DMS114 treated with DMSO at 0.1 percent for 48 hours (cell line): ENCODE measurements around the gene C6orf58.
"Not testable (repeated sequence)": the region's sequence is repeated elsewhere in the genome, so short reads cannot be mapped to it uniquely, and the experiment has no call there.

Experiments used
- DNase-seq: peaks from one replicate; lab custom pipeline; 2025; ENCODE audit not compliant: unreplicated experiment; lab: John Stamatoyannopoulos, UW

Gene C6orf58

DNA sequence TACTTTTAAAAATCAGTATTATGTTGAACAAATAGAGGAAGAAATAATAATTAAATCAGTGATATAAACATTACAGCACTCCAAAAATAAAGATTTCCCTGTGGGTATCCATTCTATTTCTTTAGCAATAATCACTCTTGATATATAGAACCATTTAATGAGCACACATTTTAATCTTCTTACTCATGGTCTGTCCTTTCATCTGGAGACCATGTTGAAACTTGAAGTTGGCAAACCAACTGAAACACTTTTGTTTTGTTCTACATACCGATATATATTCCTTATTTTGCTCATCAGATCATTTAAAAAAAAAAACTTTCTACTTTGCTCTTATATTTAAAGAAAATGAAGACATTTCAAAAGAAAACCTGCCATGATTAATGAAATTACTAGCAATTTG, 13.4 kb downstream of the C6orf58 start:
- no peak for DNase-seq

DNA sequence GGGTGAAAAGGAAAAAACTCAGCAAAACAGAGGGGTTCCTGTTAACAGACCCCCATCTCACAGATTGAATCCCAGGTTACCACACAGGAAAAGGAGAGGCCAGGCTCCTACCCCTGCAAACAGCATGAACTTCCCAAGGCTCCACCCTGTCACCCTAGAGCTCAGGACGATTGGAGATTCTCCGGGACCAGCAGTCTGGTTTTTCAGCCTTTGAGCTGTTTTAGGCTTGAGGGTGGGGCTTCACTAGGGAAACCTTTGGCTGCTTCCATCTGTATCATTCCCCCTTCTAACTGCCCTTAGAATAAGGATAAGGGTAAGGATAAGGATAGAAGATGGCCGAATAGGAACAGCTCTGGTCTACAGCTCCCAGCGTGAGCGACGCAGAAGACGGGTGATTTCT, 16.0 kb downstream of the C6orf58 start:
- no peak for DNase-seq

DNA sequence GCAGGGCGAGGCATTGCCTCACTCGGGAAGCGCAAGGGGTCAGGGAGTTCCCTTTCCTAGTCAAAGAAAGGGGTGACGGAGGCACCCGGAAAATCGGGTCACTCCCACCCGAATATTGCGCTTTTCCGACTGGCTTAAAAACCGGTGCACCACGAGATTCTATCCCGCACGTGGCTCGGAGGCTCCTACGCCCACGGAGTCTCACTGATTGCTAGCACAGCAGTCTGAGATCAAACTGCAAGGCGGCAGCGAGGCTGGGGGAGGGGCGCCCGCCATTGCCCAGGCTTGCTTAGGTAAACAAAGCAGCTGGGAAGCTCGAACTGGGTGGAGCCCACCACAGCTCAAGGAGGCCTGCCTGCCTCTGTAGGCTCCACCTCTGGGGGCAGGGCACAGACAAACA, 16.5 kb downstream of the C6orf58 start:
- not testable (repeated sequence) for DNase-seq

DNA sequence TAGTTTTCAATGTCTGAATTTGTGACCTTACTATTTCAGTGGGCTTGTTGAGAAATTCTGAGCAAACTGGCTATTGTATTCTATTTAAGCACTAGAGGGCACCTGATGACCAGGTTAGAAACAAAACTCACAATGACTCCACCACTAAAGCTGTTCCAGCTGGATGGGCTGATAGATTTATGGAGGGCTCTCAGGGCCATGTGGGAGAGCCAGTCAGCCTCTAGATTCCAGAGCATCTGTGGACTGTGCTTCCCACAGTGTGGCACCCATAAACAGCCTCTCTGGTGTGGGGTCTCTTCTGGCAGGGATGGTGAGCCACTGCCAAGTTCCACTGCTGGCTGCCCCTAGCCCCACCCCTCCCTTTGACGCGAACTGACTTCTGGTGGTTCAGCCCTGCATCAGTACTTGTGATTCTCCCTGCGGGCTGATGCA, 29.2 kb downstream of the C6orf58 start:
- peak; percentile 22 for DNase-seq

DNA sequence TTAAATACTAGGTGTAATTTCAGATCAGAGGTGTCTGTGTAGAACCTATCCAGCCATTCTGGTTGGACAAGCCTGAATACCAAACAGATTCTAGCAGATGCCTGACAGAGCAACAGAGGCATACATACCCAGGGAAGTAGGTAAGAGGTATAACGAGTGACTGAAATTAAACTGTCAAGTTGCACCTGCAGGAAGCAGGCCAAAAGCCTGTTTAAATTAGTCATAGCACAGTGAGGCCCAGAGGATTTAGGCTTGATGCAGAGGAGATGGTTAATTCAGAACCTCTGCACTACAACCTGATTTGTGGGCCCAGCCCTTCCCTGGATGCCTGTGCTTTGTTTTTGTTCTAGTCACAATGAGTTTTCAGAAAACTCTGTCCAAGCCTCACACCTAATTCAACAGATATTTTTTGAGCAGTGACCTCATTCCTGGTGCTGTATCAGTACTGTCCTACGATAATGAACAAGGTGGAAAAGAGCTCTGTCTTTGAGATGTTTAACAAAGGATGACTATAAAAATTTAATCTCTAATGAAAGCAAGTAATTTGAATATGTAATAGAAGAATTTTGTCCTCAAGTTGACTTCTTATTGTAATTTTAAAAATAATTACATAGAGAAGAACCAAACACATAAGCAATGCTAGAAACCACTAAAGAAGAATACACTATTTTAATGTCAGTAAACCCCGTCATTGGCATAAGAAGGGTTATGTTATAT, 31.7 kb downstream of the C6orf58 start:
- DNase-seq = no peak

DNA sequence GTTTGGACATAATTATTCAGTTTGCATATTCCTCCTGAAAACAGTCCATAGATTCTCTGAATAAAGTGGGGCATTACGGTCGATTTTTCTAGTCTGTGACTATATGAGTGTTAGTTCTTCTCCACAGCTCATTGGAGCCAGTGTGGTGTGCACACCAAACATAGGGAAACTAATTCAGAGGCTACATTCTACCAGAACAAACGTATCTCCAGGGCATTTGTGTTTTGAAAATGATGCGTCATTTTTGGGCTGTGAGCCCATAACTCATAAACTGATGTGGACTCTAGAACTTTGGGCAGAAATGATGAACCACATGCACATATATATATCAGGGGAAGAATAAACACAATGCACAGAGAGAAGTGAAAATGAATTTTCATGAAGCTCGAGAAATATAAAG, 41.8 kb downstream of the C6orf58 start:
- DNase-seq = no peak

DNA sequence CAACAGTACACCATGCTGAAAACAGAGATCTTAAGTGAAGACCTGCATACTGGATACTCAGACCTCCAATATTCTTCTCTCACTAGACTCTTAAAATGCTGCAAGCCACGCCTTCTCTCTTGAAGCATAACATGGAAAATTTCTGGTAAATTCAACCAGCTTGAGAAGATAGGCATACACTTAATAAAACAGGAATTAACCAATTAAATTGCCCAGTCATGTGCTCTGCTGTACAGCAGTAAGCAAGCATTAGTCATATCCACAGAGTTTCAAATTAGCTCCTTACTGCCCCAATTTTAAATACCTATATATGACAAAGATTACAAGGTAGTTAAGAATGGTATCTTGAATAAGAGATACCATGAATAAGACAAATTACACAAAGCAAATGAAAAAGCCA, 53.8 kb downstream of the C6orf58 start:
- DNase-seq = no peak

DNA sequence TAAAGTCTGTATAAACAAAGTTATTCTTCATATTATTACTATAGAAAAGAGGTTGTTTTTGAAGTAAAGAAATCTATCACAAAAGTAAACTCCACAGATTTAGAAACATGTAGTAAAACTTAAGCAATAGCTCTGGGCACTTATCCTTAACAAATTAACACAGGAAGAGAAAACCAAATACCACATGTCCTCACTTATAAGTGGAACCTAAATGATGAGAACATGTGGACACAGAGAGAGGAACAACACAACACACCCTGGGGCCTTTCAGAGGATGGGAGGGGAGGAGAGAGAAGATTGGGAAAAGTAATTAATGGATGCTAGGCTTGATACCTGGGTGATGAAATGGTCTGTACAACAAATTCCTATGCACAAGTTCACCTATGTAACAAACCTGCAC, 57.2 kb downstream of the C6orf58 start:
- DNase-seq = no peak

DNA sequence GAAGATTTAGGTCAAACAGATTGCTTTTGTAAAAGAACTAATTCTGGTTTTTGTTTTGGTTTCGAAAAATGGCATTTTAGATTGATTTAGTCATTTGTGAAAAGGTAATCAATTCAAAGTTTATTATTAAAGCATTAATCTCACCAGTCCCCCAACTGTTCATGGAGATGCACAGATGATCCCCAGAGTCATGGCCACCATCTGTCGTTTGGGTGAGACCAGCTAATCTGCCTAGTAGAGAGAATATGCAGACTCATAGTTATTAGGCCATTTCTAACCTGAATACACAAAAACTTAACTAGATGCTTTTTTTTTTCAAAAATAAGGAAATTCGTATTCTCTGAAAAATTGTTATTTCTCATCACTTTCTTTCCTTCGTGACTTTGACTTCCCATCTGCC, 58.1 kb downstream of the C6orf58 start:
- DNase-seq = no peak

DNA sequence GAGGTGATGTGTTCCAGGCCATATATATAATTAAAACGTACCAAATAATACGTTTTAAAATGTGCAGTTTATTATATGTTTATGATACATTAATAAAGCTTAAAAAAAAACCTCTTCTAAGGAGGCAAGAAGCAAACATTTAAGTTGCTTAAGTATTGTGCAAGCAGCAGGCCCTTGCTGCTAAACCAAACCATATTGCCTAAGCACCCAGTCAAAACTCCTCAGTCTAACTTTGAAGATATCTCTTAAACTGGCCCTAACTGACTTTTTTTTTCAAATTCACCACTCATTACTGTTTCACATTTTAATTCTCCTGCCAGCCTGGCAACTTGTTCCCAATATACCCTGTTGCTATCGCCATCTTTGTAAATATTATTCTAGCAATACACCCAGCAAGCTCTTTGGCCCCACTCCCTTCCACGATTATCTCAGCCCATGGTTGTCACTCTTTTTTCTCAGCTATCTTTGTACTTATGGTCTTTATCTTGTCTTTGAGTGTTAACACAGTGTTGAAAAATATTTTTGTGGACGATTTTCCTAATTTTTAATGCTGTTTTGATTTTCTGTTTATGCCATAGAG, 60.9 kb downstream of the C6orf58 start:
- no peak for DNase-seq
